ENCODE measurements around the gene CERT1.

CERT1 gene

GRCh38 chr5:75550597-75550996 is 39.2 kb upstream of the CERT1 start:
- no peak overlapping the region for H3K4me2 ChIP-seq (ENCODE audit: insufficient read depth, low read length, poor library complexity, severe bottlenecking)
- no peak overlapping the region for H2AFZ ChIP-seq (ENCODE audit: low read length)
- H4K91ac ChIP-seq (ENCODE audit: low read depth, low read length, poor library complexity), result no peak overlapping the region
- no CpG with 5 or more reads among the region's 1 CpG for WGBS, 2 donors (ENCODE audit: extremely low coverage in 2 of 2, insufficient read length in 2 of 2, insufficient replicate concordance in 1 of 2)
- H3K9ac ChIP-seq (ENCODE audit: low read depth, low read length, poor library complexity), result no peak overlapping the region
- H3K4me3 ChIP-seq (ENCODE audit: low read length in 2 of 2), result no peak overlapping the region
- no peaks in the 10 kb centered on the region for H3K4me1 ChIP-seq (ENCODE audit: control insufficient read depth in 2 of 2, insufficient read depth in 1 of 2, low read depth in 1 of 2, low read length in 2 of 2)
- H3K27ac ChIP-seq (replicated peaks; ENCODE audit: low read length), result no peak overlapping the region
- peaks cover 0 to 36% of the 10 kb centered on the region in 2 donors for H3K36me3 ChIP-seq (replicated peaks in 1 of 2; ENCODE audit: control insufficient read depth in 2 of 2, insufficient read depth in 2 of 2, low read length in 2 of 2)
- no peak overlapping the region for H2BK120ac ChIP-seq (ENCODE audit: low read depth, low read length)
- no peak overlapping the region for H3K4ac ChIP-seq (ENCODE audit: low read length)
- H2BK5ac ChIP-seq (ENCODE audit: low read length), result no peak overlapping the region
- DNase-seq (ENCODE audit: low spot score), result no peak
- H2AK5ac ChIP-seq (ENCODE audit: low read depth, low read length), result no peak overlapping the region
- no peak overlapping the region for H3K14ac ChIP-seq (ENCODE audit: low read length)
- no peaks in the 10 kb centered on the region for H3K27me3 ChIP-seq (ENCODE audit: control insufficient read depth in 3 of 3, insufficient read depth in 3 of 3, low read depth in 1 of 3, low read length in 3 of 3)
- H4K8ac ChIP-seq (ENCODE audit: low read depth, low read length), result no peak overlapping the region
- H3K9me3 ChIP-seq (replicated peaks in 1 of 2; ENCODE audit: control insufficient read depth in 2 of 2, insufficient read depth in 1 of 2, low read depth in 1 of 2, low read length in 2 of 2), result peaks cover 0 to 4% of the 10 kb centered on the region in 2 donors
- no peaks in the 10 kb centered on the region for H3K79me1 ChIP-seq (ENCODE audit: low read depth, low read length)
- no peak overlapping the region for H2BK12ac ChIP-seq (ENCODE audit: low read length)
- H3K18ac ChIP-seq (ENCODE audit: low read length), result no peak overlapping the region
- no peak overlapping the region for H3K23ac ChIP-seq (ENCODE audit: low read depth, low read length, poor library complexity)
- H2BK15ac ChIP-seq (ENCODE audit: low read length), result no peak overlapping the region

- Histone ChIP-seq H3K18ac (ENCODE audit: low read length) (no peak overlapping the region), H3K4me2 (ENCODE audit: insufficient read depth, low read length, poor library complexity, severe bottlenecking) (no peak overlapping the region), H2BK120ac (ENCODE audit: low read depth, low read length) (no peak overlapping the region), H2BK15ac (ENCODE audit: low read length) (no peak overlapping the region), H3K4me3 (ENCODE audit: low read length in 2 of 2) (no peak overlapping the region), H3K27ac (replicated peaks; ENCODE audit: low read length) (no peak overlapping the region), H2BK12ac (ENCODE audit: low read length) (no peak overlapping the region), H2AK5ac (ENCODE audit: low read depth, low read length) (no peak overlapping the region), H3K23ac (ENCODE audit: low read depth, low read length, poor library complexity) (no peak overlapping the region), H4K91ac (ENCODE audit: low read depth, low read length, poor library complexity) (no peak overlapping the region), H3K9ac (ENCODE audit: low read depth, low read length, poor library complexity) (no peak overlapping the region), H3K4ac (ENCODE audit: low read length) (no peak overlapping the region), H2BK5ac (ENCODE audit: low read length) (no peak overlapping the region), H2AFZ (ENCODE audit: low read length) (no peak overlapping the region), H4K8ac (ENCODE audit: low read depth, low read length) (no peak overlapping the region), H3K14ac (ENCODE audit: low read length) (no peak overlapping the region), H3K36me3 (replicated peaks in 1 of 2; ENCODE audit: control insufficient read depth in 2 of 2, insufficient read depth in 2 of 2, low read length in 2 of 2) (peaks cover 0 to 14% of the 10 kb centered on the region in 2 donors), H3K79me1 (ENCODE audit: low read depth, low read length) (no peaks in the 10 kb centered on the region), H3K4me1 (ENCODE audit: control insufficient read depth in 2 of 2, insufficient read depth in 1 of 2, low read depth in 1 of 2, low read length in 2 of 2) (no peaks in the 10 kb centered on the region), H3K27me3 (ENCODE audit: control insufficient read depth in 3 of 3, insufficient read depth in 3 of 3, low read depth in 1 of 3, low read length in 3 of 3) (no peaks in the 10 kb centered on the region), H3K9me3 (replicated peaks in 1 of 2; ENCODE audit: control insufficient read depth in 2 of 2, insufficient read depth in 1 of 2, low read depth in 1 of 2, low read length in 2 of 2) (peaks cover 0 to 4% of the 10 kb centered on the region in 2 donors)
- no CpG with 5 or more reads among the region's 3 CpGs for WGBS, 2 donors (ENCODE audit: extremely low coverage in 2 of 2, insufficient read length in 2 of 2, insufficient replicate concordance in 1 of 2)
- no peak for DNase-seq (ENCODE audit: low spot score)
Observed at GRCh38 chr5:75547812-75548211, 36.4 kb upstream of the CERT1 start.

GRCh38 chr5:75546830-75547229 is 35.4 kb upstream of the CERT1 start:
- no peaks in the 10 kb centered on the region for H3K4me1 ChIP-seq (ENCODE audit: control insufficient read depth in 2 of 2, insufficient read depth in 1 of 2, low read depth in 1 of 2, low read length in 2 of 2)
- no peak overlapping the region for H2BK120ac ChIP-seq (ENCODE audit: low read depth, low read length)
- no peak overlapping the region for H3K18ac ChIP-seq (ENCODE audit: low read length)
- H3K79me1 ChIP-seq (ENCODE audit: low read depth, low read length), result no peaks in the 10 kb centered on the region
- no peak overlapping the region for H3K9ac ChIP-seq (ENCODE audit: low read depth, low read length, poor library complexity)
- H2AFZ ChIP-seq (ENCODE audit: low read length), result no peak overlapping the region
- DNase-seq (ENCODE audit: low spot score), result no peak
- H3K9me3 ChIP-seq (replicated peaks in 1 of 2; ENCODE audit: control insufficient read depth in 2 of 2, insufficient read depth in 1 of 2, low read depth in 1 of 2, low read length in 2 of 2), result peaks cover 0 to 4% of the 10 kb centered on the region in 2 donors
- H3K4me3 ChIP-seq (ENCODE audit: low read length in 2 of 2), result no peak overlapping the region
- H2BK12ac ChIP-seq (ENCODE audit: low read length), result no peak overlapping the region
- H2AK5ac ChIP-seq (ENCODE audit: low read depth, low read length), result no peak overlapping the region
- H3K4me2 ChIP-seq (ENCODE audit: insufficient read depth, low read length, poor library complexity, severe bottlenecking), result no peak overlapping the region
- no peak overlapping the region for H3K14ac ChIP-seq (ENCODE audit: low read length)
- H2BK15ac ChIP-seq (ENCODE audit: low read length), result no peak overlapping the region
- no peak overlapping the region for H3K23ac ChIP-seq (ENCODE audit: low read depth, low read length, poor library complexity)
- no peak overlapping the region for H3K4ac ChIP-seq (ENCODE audit: low read length)
- no peak overlapping the region for H2BK5ac ChIP-seq (ENCODE audit: low read length)
- no peak overlapping the region for H4K91ac ChIP-seq (ENCODE audit: low read depth, low read length, poor library complexity)
- H3K36me3 ChIP-seq (replicated peaks in 1 of 2; ENCODE audit: control insufficient read depth in 2 of 2, insufficient read depth in 2 of 2, low read length in 2 of 2), result peaks cover 0 to 5% of the 10 kb centered on the region in 2 donors
- no peak overlapping the region for H4K8ac ChIP-seq (ENCODE audit: low read depth, low read length)
- no CpG with 5 or more reads among the region's 6 CpGs for WGBS, 2 donors (ENCODE audit: extremely low coverage in 2 of 2, insufficient read length in 2 of 2, insufficient replicate concordance in 1 of 2)
- H3K27me3 ChIP-seq (ENCODE audit: control insufficient read depth in 3 of 3, insufficient read depth in 3 of 3, low read depth in 1 of 3, low read length in 3 of 3), result no peaks in the 10 kb centered on the region
- no peak overlapping the region for H3K27ac ChIP-seq (replicated peaks; ENCODE audit: low read length)

GRCh38 chr5:75545131-75545530 is 33.7 kb upstream of the CERT1 start:
- Histone ChIP-seq H3K4me3 (ENCODE audit: low read length in 2 of 2) (no peak overlapping the region), H3K79me1 (ENCODE audit: low read depth, low read length) (no peaks in the 10 kb centered on the region), H2BK15ac (ENCODE audit: low read length) (no peak overlapping the region), H2BK5ac (ENCODE audit: low read length) (no peak overlapping the region), H3K27me3 (ENCODE audit: control insufficient read depth in 3 of 3, insufficient read depth in 3 of 3, low read depth in 1 of 3, low read length in 3 of 3) (no peaks in the 10 kb centered on the region), H2BK12ac (ENCODE audit: low read length) (no peak overlapping the region), H3K14ac (ENCODE audit: low read length) (no peak overlapping the region), H3K23ac (ENCODE audit: low read depth, low read length, poor library complexity) (no peak overlapping the region), H3K9me3 (replicated peaks in 1 of 2; ENCODE audit: control insufficient read depth in 2 of 2, insufficient read depth in 1 of 2, low read depth in 1 of 2, low read length in 2 of 2) (peaks cover 0 to 3% of the 10 kb centered on the region in 2 donors), H4K8ac (ENCODE audit: low read depth, low read length) (no peak overlapping the region), H3K27ac (replicated peaks; ENCODE audit: low read length) (no peak overlapping the region), H3K36me3 (replicated peaks in 1 of 2; ENCODE audit: control insufficient read depth in 2 of 2, insufficient read depth in 2 of 2, low read length in 2 of 2) (peaks cover 0 to 6% of the 10 kb centered on the region in 2 donors), H2AFZ (ENCODE audit: low read length) (no peak overlapping the region), H3K18ac (ENCODE audit: low read length) (no peak overlapping the region), H3K4ac (ENCODE audit: low read length) (no peak overlapping the region), H4K91ac (ENCODE audit: low read depth, low read length, poor library complexity) (no peak overlapping the region), H3K4me2 (ENCODE audit: insufficient read depth, low read length, poor library complexity, severe bottlenecking) (no peak overlapping the region), H3K4me1 (ENCODE audit: control insufficient read depth in 2 of 2, insufficient read depth in 1 of 2, low read depth in 1 of 2, low read length in 2 of 2) (no peaks in the 10 kb centered on the region), H3K9ac (ENCODE audit: low read depth, low read length, poor library complexity) (no peak overlapping the region), H2BK120ac (ENCODE audit: low read depth, low read length) (no peak overlapping the region), H2AK5ac (ENCODE audit: low read depth, low read length) (no peak overlapping the region)
- DNase-seq (ENCODE audit: low spot score), result no peak
- no CpG with 5 or more reads among the region's 2 CpGs for WGBS, 2 donors (ENCODE audit: extremely low coverage in 2 of 2, insufficient read length in 2 of 2, insufficient replicate concordance in 1 of 2)

Measured in neuronal stem cell (in vitro differentiated cells).